ENCODE measurements around the gene RNF135. TPM values are rescaled to one million over a fixed set of nuclear protein-coding genes. Genes with fewer than 3 reads are reported as not detected.
"Not testable (repeated sequence)": the region's sequence is repeated elsewhere in the genome, so short reads cannot be mapped to it uniquely, and the experiment has no call there.

RNF135 gene
- total RNA-seq, 1 experiment from 2014 or later = 18.3 TPM

- no peak for DNase-seq (ENCODE audit: low read depth, low spot score)
- in situ Hi-C loops (cut with HindIII; ENCODE audit: low pct_unique_long_range_greater_than_20kb, low sequenced_read_pairs) = no loop called here
These were observed 48.2 kb downstream of the RNF135 start for GRCh38 chr17:31019004-31019403.

GRCh38 chr17:31023171-31023570, 52.3 kb downstream of the RNF135 start:
- DNase-seq (ENCODE audit: low read depth, low spot score); in situ Hi-C loops (cut with HindIII; ENCODE audit: low pct_unique_long_range_greater_than_20kb, low sequenced_read_pairs): not testable (repeated sequence)

DNA sequence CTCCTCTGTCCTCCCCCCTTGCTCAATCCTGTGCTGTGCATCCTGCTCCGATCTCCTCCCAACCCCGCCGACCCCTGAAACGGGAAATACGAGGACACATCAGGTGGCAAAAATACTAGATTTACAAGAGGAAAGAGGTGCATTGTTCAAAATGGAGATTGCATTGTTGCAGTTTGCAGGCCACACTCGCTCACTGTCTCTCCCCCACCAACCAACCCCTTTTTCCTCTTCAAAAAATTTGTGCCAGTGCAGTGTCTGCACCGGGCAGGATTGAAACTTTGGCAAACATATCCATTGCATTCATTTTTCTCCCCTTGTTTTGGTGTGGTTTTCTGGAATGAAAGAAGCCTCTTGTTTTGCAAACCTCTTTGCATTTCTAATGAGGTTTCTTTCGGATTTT, 61.0 kb downstream of the RNF135 start:
- DNase-seq (ENCODE audit: low read depth, low spot score) = no peak
- in situ Hi-C loops (cut with HindIII; ENCODE audit: low pct_unique_long_range_greater_than_20kb, low sequenced_read_pairs) = no loop called here

DNA sequence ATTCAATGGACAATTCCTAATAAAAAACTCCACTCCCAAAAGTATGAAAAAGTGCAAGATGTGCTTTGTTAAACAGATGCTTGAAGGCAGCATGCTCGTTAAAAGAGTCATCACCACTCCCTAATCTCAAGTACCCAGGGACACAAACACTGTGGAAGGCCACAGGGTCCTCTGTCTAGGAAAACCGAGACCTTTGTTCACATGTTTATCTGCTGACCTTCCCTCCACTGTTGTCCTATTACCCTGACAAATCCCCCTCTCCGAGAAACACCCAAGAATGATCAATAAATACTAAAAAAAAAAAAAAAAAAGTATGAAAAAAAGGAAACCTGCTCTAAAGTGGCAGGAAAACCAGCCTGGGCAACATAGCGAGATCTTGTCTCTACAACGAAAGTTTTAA, 64.8 kb downstream of the RNF135 start:
- in situ Hi-C loops (cut with HindIII; ENCODE audit: low pct_unique_long_range_greater_than_20kb, low sequenced_read_pairs); DNase-seq (ENCODE audit: low read depth, low spot score): not testable (repeated sequence)

GRCh38 chr17:31040837-31041236, 70.0 kb downstream of the RNF135 start:
- in situ Hi-C loops (cut with HindIII; ENCODE audit: low pct_unique_long_range_greater_than_20kb, low sequenced_read_pairs); DNase-seq (ENCODE audit: low read depth, low spot score): not testable (repeated sequence)

- DNase-seq (ENCODE audit: low read depth, low spot score); in situ Hi-C loops (cut with HindIII; ENCODE audit: low pct_unique_long_range_greater_than_20kb, low sequenced_read_pairs): not testable (repeated sequence)
These were observed 71.5 kb downstream of the RNF135 start for GRCh38 chr17:31042378-31042777.

GRCh38 chr17:31046856-31047425, 76.1 kb downstream of the RNF135 start:
- in situ Hi-C loops (cut with HindIII; ENCODE audit: low pct_unique_long_range_greater_than_20kb, low sequenced_read_pairs); DNase-seq (ENCODE audit: low read depth, low spot score): not testable (repeated sequence)

- in situ Hi-C loops (cut with HindIII; ENCODE audit: low pct_unique_long_range_greater_than_20kb, low sequenced_read_pairs) = no loop called here
- DNase-seq (ENCODE audit: low read depth, low spot score) = no peak
These were observed 77.3 kb downstream of the RNF135 start for GRCh38 chr17:31048142-31048541.

GRCh38 chr17:31048780-31049179, 77.9 kb downstream of the RNF135 start:
- in situ Hi-C loops (cut with HindIII; ENCODE audit: low pct_unique_long_range_greater_than_20kb, low sequenced_read_pairs) = no loop called here
- DNase-seq (ENCODE audit: low read depth, low spot score) = no peak

Small RNA genes lying within 50 kb of the gene (small RNA-seq; reads per million reads assigned to genes)
- gene AC138207.3 = 0 reads per million in 2 experiments
- 0 to 0.05 reads per million in 2 experiments for gene RN7SL138P

Other genes with a start within 250 kb of the RNF135 start
- gene CRLF3, start 146.3 kb upstream of the RNF135 start, total RNA-seq (2014; rRNA removed; shearing (Covaris generic)) = 15.4 and 17.0 TPM in 2 replicates
- gene ATAD5, start 139.1 kb upstream of the RNF135 start, total RNA-seq (2014; rRNA removed; shearing (Covaris generic)) = 3.6 and 4.9 TPM in 2 replicates
- 18.6 and 22.0 TPM in 2 replicates for gene TEFM, start 64.8 kb upstream of the RNF135 start, total RNA-seq (2014; rRNA removed; shearing (Covaris generic))
- 0.05 and 0.51 TPM in 2 replicates for gene ADAP2, start 49.1 kb upstream of the RNF135 start, total RNA-seq (2014; rRNA removed; shearing (Covaris generic))
- 25.1 and 26.5 TPM in 2 replicates for gene NF1, start 123.9 kb downstream of the RNF135 start, total RNA-seq (2014; rRNA removed; shearing (Covaris generic))

All from SK-MEL-5 (cell line).